CD4-positive, alpha-beta T cell treated with Interleukin-15 for 1 hour (primary cell): ENCODE data around the gene ELP1.
"Not testable (repeated sequence)": the region's sequence is repeated elsewhere in the genome, so short reads cannot be mapped to it uniquely, and the experiment has no call there.

ENCODE experiments used
- DNase-seq: peaks from one replicate; pipeline ENCODE4 v3.0.0-alpha.2; 2020

The ELP1 gene

DNA sequence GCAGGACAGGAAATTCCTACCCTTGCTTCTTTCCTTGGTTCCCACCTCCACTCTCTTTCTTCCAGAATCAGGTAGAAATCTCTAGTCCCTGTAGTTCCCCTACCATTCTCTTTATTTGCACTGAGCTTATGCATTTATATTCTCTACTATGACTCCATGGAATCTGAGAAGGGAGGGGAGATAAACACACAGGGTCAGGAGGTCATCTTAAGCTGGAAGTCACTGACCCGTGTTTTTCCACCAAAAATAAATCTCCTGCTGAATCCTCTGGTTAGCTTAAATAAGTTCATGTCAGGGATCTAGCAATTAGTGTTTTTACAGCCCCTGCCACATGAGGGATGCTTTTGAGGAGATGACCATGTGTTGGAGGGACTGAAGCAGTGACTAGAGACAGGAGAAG lies 81.8 kb downstream of the ELP1 start:
- DNase-seq: no peak

DNA sequence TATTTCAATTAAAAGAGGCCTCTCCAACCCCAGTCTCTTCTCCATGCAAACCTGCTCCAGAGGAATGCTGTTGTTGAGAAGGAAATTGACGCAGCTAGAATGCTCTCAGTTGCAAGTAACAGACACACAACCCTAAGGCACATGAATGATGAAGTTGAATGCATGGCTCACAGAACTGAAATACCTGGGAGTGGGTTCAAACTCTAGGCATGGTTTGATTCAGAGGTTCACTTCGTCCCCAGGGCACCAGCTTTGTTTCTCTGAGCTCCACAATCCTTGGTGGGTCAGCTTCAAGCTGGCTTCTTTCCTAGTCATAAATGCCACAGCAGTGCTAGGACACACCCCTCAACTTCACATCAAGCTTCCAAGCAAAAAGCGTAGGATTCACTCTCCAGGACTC lies 82.8 kb downstream of the ELP1 start:
- no peak for DNase-seq

DNA sequence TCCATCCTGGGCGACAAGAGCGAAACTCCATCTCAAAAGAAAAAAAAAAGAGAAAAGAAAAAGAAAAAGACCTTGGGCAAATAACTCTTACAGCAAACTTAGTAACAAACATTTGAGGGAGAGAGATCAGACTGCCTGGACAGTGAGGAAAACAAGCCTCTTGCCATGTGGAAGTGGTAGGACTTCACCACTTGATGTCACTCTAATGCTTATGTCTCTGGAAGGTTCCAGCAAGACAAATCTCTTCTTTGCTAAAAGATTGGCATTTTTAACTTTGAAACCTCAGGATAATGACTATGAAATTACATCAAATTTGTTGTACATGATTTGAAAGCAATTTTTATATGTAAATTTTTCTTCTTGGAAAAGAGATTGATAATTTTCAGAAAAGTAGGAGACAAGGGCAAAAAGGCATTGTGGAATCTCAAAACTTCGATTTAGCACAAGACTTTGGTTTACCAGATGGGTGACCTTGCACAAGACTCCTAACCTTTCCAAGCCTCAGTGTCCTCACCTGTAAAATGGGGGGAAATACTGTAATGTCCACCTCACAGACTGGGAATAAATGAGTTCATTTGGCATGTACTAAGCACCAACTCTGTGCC lies 83.5 kb downstream of the ELP1 start:
- no peak for DNase-seq

DNA sequence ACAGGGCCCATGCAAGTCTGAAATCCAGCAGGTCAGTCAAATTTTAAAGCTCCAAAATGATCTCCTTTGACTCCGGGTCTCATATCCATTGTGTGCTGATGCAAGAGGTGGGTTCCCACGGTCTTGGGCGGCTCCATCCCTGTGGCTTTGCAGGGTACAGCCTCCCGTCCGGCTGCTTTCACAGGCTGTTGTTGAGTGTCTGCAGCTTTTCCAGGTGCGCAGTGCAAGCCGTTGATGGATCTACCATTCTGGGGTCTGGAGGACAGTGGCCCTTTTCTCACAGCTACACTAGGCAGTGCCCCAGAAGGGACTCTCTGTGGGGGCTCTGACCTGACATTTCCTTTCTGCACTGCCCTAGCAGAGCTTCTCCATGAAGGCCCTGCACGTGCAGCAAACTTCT lies 85.6 kb downstream of the ELP1 start:
- DNase-seq: not testable (repeated sequence)

- DNase-seq: no peak
Observed at GRCh38 chr9:108845947-108846346, 88.0 kb downstream of the ELP1 start.

DNA sequence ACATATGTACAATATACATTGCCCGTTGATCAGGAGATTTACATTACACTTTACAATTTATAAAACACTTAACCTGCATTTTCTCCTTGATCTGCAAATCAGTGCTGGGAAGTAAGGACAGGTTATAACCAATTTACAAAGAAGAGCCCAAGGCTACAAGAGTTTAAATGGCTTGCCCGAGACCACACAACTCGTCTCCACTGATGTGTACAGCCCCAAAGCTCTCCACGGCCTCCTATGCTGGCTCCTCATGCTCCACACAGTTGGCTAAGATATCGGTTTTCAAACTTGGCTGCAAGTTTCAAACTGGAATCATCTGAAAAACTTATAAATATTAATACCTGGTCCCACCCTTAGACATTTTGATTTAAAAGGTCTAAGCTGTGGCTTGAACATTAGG lies 88.4 kb downstream of the ELP1 start:
- no peak for DNase-seq

- DNase-seq: no peak
Observed at GRCh38 chr9:108844856-108845255, 89.1 kb downstream of the ELP1 start.

- no peak for DNase-seq
Observed at GRCh38 chr9:108844391-108844790, 89.5 kb downstream of the ELP1 start.

DNA sequence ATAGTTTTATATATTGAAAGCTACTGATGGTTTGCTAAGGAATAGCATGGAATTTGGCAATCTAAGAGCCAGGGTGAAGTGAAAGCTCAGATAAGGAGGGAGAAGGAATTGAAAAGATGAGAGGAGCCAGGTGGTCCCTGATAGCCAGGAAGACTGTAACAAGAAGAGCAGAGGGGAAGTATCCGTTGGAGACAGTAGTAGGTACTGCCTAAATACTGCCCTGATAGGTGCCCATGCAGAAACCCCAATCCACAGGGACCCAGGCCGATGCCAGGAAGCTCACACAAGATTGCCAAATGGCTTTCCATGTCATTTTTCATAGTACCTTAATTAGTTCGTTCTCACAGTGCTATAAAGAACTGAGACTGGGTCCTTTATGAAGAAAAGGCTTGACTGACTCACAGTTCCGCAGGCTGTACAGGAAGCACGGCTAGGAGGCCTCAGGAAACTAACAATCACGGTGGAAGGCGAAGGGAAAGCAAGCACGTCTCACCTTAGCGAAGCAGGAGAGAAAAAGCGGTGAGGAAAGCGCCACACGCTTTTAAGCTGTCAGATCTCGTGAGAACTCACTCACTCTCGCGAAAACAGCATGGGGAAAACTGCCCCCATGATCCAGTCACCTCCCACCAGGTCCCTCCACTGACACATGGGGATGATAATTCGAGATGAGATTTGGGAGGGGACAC lies 91.2 kb downstream of the ELP1 start:
- DNase-seq: no peak

GRCh38 chr9:108839561-108839960 lies 94.4 kb downstream of the ELP1 start:
- not testable (repeated sequence) for DNase-seq

DNA sequence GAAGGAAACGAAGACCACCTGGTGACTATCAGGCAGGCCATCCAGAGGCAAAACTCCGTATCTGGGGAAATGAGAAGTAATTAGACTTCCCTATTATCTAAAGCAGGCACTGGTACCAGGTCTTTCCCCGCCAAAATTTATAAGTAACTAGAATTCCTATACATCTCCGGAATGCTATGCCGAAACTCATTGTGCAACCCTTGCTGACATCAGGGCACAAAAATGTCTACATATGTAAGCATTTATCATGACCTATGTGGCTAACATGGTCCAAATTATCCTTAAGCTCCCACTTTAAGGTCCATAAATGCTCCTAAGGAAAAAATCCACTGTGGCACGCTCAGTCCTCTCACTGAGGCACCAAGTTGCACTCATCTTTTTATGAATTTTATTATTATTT lies 95.9 kb downstream of the ELP1 start:
- DNase-seq: no peak

DNA sequence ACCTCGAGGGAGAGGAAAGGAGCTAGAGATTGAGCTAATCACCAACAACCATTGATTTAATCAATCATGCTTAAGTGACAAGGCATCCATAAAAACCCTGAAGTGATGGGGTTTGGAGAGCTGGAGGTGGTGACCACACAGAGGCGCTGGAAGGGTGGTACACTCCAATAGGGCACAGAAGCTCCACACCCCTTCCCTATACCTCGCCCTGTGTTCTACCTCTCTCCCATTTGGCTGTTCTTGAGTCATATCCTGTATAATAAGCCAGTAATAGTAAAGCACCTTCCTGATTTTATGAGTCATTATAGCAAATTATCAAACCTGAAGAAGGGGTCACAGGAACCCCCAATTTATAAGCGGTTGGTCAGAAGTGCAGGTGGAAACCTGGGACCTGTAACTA lies 96.4 kb downstream of the ELP1 start:
- no peak for DNase-seq

GRCh38 chr9:108836781-108837180 lies 97.1 kb downstream of the ELP1 start:
- no peak for DNase-seq

DNA sequence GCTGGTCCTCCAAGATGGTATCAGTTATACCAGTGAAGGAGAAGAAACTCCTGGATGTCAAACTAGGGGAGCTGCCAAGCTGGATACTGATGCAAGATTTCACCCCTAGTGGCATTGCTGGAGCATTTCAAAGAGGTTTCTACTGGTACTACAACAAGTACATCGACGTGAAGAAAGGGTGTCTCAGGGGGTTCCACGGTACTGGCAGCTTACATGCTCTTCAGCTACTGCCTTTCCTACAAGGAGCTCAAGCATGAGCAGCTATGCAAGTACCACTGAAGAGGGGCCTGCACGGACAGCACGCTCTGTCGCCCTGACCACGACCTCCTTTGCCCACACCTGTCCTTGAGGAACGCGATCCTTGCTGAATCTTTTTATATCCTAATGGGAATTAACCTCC lies 97.6 kb downstream of the ELP1 start:
- no peak for DNase-seq

- no peak for DNase-seq
Observed at GRCh38 chr9:108835831-108836230, 98.1 kb downstream of the ELP1 start.

GRCh38 chr9:108834959-108835665 lies 98.8 kb downstream of the ELP1 start:
- DNase-seq: no peak

DNA sequence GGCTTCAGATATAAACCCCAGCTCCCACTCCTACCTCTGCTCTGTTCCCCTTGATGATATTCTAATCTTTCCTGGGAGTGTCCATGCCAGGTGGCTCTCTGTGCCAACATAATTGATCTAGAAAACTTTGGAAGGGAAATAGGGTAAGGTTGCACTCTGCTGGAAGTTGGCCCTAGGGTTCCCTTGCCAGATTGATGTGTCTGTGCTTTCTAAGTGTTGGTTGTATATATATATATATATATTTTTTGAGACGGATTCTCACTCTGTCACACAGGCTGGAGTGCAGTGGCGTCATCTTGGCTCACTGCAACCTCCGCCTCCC lies 101.8 kb downstream of the ELP1 start:
- DNase-seq: no peak

- no peak for DNase-seq
Observed at GRCh38 chr9:108831496-108832178, 102.3 kb downstream of the ELP1 start.

- no peak for DNase-seq
Observed at GRCh38 chr9:108830272-108830671, 103.7 kb downstream of the ELP1 start.

DNA sequence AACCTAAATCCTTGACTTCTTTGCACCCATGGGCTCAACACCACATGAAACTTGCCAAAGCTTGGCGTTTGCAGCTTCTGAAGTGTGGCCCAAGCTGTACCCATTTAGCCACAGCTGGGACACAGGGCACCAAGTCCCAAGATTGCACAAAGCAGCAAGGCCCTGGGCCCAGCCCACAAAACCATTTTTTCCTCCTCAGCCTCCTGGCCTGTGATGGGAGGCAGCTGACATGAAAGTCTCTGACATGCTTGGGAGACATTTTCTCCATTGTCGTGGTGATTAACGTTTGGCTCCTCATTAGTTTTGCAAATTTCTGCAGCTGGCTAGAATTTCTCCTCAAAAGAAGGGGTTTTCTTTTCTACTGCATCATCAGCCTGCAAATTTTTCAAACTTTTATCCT lies 110.1 kb downstream of the ELP1 start:
- DNase-seq: no peak
